Upper lobe of left lung (tissue), 4 donors: Measurements from ENCODE around the gene NPL.

Experiments used
- POLR2A ChIP-seq, 4 donors: fragments of 450-650 bp; IDR thresholded peaks; one replicate each; pipeline ENCODE4 v1.5.1; 2016 to 2017; ENCODE audit warnings: antibody characterized with exemption in 4 of 4, mild to moderate bottlenecking in 2 of 4
- TF ChIP-seq, protein P1 (sequence below), 6 experiments: fragments of 450-650 bp in 4 of 6; fragments of 200-600 bp in 2 of 6; sonication (generic) in 2 of 6; IDR thresholded peaks; one replicate each; pipeline ENCODE4 v1.5.1; 2016 to 2019; ENCODE audit warnings: antibody characterized with exemption in 6 of 6

DNA sequence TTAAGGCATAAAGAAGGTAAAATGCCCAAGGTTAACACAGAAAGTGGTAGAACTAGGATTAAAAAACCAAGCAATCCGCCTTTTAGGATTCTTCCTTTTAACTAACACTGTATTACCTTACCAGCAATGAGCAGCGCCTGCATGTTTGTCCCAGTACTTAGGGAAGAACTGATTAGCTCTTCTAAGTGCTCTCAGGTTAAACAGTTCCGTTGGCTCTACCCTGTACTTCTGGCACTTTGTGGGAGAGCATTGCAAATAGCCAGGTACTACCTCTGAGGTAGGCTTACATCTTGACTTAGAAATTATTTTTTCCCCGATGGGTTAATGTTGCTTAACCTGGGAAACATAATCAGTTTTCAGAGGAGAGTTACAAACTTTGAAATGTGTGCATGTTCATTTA is 71.1 kb downstream of the NPL start:
- TF ChIP-seq, protein P1, sequence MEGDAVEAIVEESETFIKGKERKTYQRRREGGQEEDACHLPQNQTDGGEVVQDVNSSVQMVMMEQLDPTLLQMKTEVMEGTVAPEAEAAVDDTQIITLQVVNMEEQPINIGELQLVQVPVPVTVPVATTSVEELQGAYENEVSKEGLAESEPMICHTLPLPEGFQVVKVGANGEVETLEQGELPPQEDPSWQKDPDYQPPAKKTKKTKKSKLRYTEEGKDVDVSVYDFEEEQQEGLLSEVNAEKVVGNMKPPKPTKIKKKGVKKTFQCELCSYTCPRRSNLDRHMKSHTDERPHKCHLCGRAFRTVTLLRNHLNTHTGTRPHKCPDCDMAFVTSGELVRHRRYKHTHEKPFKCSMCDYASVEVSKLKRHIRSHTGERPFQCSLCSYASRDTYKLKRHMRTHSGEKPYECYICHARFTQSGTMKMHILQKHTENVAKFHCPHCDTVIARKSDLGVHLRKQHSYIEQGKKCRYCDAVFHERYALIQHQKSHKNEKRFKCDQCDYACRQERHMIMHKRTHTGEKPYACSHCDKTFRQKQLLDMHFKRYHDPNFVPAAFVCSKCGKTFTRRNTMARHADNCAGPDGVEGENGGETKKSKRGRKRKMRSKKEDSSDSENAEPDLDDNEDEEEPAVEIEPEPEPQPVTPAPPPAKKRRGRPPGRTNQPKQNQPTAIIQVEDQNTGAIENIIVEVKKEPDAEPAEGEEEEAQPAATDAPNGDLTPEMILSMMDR (IDR thresholded peaks at IDR 0.05) = no peak
- TF ChIP-seq POLR2A (IDR thresholded peaks at IDR 0.05) = no peak
